Measurements from ENCODE around the gene C10orf90.

The C10orf90 gene

DNA sequence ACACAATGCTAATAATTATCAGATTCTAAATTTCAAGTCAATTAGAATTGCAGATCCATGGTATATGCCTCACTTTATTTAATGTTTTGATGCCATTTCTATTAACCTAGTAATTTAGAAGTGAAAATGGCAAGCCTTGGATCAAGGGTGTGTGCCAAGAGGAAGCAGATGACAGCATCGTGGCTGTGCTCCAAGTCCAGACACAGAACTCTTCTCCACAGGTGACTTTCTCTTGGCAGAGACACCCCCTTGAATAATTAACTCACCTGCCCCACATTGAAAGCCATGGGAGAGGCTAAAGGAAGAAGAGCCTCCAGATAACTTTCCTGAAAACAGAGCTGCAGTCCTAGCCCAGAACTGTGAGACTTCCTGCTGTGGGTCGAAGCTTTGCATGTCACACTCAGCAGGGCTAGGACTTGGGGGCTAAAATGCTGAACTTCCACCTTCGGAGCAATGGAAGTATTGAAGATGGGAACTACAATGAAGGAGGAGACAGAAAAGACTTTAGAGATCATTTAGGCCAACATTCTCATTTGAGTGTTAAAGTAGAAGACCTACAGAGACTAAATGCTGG is 996 bp upstream of the C10orf90 start:
- no peak for DNase-seq

DNA sequence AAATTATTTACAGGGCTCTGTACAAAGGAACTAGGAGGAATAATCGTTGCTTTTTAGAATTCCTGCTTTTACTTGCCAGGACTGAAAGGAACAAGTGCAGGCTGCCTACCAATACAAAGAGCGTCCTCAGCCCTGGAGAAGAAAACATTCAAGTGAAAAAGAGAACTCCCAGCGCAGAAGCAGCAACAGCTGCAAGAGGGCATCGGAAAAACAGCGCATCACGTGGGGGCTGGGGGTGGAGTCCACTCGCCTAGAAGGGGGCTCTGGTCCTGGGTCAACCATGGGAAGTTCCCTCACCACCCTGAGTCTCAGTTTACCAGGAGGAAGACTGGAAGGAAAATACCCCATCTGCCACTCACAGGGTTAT is 385 bp upstream of the C10orf90 start:
- DNase-seq, result no peak

- no peak for DNase-seq
These were observed 1.3 kb downstream of the C10orf90 start for GRCh38 chr10:126669168-126669567.

- DNase-seq, result no peak
These were observed 2.0 kb downstream of the C10orf90 start for GRCh38 chr10:126668505-126668904.

- no peak for DNase-seq
These were observed 2.9 kb downstream of the C10orf90 start for GRCh38 chr10:126667568-126667967.

DNA sequence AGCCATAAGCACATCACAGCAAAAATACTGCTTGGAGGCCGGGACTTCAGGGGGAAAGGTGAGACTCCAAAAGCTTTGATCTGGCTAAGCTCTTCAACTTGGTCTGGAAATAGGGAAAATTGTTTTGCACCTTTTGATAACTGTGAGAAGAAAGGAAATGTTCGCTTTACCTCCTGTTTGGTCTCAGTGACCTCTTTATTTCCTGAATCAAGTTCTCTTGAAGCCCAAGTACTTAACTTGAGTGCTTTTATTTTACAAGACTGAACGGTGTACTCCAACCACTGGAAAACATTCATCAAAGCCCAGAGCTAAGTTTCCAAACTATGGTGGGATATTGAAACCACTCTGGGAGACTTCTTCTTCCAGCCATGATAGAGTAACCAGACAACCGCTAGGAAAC is 5.3 kb downstream of the C10orf90 start:
- no peak for DNase-seq

DNA sequence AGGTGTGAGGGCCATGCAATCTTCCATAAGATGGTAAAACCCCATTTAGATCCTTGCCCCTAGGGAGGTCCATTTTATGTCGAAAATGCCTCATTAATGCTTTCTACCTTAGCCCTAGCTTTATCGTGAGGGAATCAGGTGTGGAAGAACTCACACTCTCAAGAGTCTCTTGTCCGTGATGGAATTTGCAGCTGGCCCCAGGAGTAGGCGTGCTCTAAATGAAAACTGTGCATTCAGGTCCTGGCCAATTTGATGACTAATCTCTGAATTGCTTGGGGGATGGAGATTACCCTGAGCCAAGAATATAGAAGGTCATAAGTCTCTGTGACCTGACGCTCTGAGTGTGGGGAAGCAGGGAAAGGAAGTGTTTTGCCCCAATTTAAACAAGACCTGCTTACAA is 6.6 kb downstream of the C10orf90 start:
- DNase-seq, result peak; percentile 60

GRCh38 chr10:126663328-126663727 is 7.2 kb downstream of the C10orf90 start:
- peak; percentile 82 for DNase-seq

- no peak for DNase-seq
These were observed 8.5 kb downstream of the C10orf90 start for GRCh38 chr10:126661841-126662515.

GRCh38 chr10:126661356-126661755 is 9.1 kb downstream of the C10orf90 start:
- DNase-seq, result no peak

DNA sequence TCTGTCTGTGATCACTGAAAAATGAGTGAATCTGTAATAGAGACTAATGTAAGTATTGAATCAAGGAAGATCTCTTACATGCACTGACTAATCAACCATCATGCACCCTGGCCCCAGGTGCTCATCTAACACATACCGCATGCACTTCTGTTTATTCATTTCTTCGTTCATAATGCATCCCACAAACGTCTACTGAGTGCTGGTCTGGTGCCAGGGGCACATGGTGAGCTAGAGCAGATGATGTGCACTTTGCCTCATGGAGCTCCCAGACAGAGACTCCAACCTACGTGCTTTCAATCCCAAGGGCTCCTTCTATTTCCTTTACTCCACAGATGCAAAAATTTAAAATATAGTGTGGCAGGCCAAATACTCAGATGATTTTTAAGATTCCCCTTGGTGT is 10.7 kb downstream of the C10orf90 start:
- no peak for DNase-seq

GRCh38 chr10:126658928-126659327 is 11.6 kb downstream of the C10orf90 start:
- DNase-seq, result no peak

DNA sequence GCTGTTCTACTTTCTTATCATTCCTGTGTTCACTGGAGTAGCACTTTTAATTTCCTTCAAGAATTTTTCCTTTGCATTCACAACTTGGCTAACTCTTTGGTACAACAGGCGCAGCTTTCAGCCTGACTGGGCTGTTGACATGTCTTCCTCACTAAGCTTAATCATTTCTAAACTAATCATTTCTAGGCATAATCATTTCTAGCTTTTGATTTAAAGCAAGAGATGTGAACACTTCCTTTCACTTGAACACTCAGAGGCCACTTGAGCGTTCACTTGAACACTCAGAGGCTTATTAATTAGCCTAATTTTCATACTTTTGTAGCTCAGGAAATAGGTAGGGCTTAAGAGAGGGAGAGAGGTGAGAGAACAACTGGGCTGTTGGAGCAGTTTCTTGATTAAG is 15.9 kb downstream of the C10orf90 start:
- no peak for DNase-seq

DNA sequence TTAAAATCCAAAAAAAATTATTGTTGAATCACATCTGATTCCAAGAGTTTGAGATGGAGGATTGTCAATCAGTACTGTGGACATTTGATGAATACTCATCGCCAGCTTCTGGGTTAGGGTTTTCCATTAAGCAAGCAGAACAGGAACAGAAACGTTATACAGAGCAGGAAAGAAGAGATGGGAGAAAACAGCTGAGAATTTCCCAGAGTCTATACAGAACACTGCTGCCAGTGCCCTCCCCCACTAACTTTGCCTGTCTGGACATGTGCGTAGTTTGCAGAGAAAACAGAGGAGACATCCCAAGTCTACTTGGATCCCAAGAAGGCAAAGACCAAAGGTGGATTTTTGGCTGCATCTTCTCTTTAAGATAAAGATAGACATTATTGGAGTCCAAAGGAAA is 19.0 kb downstream of the C10orf90 start:
- no peak for DNase-seq

- DNase-seq, result no peak
These were observed 20.3 kb downstream of the C10orf90 start for GRCh38 chr10:126650161-126650560.

GRCh38 chr10:126647116-126647515 is 23.4 kb downstream of the C10orf90 start:
- no peak for DNase-seq

GRCh38 chr10:126646110-126646509 is 24.4 kb downstream of the C10orf90 start:
- DNase-seq, result no peak

DNA sequence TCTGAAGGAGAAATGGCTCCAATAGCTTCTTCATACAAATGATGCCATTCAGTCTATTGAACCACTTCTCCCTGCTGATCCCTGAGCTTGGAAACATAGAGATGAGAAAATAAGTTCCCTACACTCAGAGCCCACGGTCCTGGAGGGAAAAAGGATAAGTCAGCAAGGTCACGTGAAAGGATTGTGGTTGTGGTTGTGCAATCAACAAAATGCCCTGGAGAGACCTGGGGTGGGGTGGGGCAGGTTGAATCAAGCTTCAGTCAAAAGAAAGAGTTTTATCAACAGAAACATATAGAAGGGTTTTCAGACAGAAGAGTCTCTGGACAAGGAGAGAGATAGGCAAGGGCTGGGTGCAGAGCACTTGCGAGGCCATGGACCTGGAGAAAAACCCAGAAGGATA is 30.1 kb downstream of the C10orf90 start:
- DNase-seq, result no peak

- DNase-seq, result no peak
These were observed 31.4 kb downstream of the C10orf90 start for GRCh38 chr10:126639084-126639483.

GRCh38 chr10:126638542-126638941 is 32.0 kb downstream of the C10orf90 start:
- no peak for DNase-seq

GRCh38 chr10:126637501-126637900 is 33.0 kb downstream of the C10orf90 start:
- DNase-seq, result no peak

DNA sequence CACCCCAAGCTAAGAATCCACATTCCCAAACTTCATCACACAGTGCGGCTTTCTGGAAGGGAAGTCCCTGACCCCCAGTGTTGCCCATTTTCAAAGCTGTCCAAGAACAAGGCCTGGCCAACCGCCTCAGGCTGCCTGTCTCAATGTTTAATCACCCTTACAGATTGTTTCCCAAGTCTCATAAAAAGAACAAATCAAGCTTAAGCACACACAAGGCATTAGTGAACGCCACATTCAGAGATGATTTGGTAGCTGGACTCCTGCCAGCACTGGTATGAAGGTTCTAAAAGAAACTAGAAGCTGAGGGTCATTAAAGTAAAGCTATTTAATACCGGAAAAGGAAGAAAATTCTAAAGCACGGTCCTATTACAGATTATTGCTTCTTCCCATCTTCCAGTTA is 35.6 kb downstream of the C10orf90 start:
- no peak for DNase-seq

- no peak for DNase-seq
These were observed 36.1 kb downstream of the C10orf90 start for GRCh38 chr10:126634347-126634746.

DNA sequence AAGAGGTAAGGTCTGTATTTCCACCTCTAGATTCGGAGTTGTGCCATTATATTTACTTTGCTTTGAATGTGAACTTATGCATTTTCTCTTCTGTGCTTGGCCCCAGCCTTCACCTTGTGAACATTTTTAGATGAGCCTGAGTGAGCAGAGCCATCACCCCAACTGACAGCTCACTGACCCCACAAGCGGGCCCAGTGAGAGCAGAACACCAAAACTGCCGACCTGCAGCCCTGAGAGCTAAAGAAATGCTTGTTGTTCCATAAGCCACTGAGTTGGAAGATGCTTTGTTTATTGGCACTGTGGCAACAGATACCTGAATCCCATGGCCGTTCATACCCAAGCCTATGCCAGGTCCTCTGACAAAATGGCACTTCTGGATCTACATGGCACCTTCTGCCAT is 37.8 kb downstream of the C10orf90 start:
- no peak for DNase-seq
